Endothelial cell of umbilical vein (primary cell): Measurements from ENCODE around the gene PRR5L. TPM values are rescaled to one million over a fixed set of nuclear protein-coding genes. Genes with fewer than 3 reads are reported as not detected.

Experiments used
- BruUV-seq: library from RNA; stranded (reverse); fragments of 400-500 nt; replicated peaks from 2 replicates; lab custom pipeline; 2021; lab: Mats Ljungman, UMichigan
- CTCF ChIA-PET: fragments of 300-600, 350-600 bp; sonication (Branson Sonifier 250); formaldehyde crosslinking; loops from one replicate; lab custom pipeline; 2021; ENCODE audit warnings: antibody characterized with exemption, inconsistent platforms; lab: Charles Lee
- POLR2A ChIA-PET: fragments of 300-600, 350-600 bp; sonication (Branson Sonifier 250); formaldehyde crosslinking; loops from one replicate; lab custom pipeline; 2021; ENCODE audit warnings: antibody characterized with exemption, inconsistent platforms; lab: Charles Lee
- DNase-seq: peaks from one replicate; pipeline ENCODE4 v3.0.0-alpha.2; 2011; ENCODE audit warnings: low read depth, low spot score
- FAIRE-seq: peaks from 2 replicates; lab custom pipeline; 2011; peaks lifted over from hg19 to GRCh38; lab: Jason Lieb, UNC
- H2AFZ ChIP-seq: 2 replicates; pipeline ENCODE4 v1.6.0; 2012; ENCODE audit warnings: low read depth, low read length, control low read depth, inconsistent platforms
- H3K27ac ChIP-seq: 2 replicates; pipeline ENCODE4 v1.5.1; 2011; ENCODE audit warnings: low read depth, mild to moderate bottlenecking, control low read depth, low read length, moderate library complexity; ENCODE audit not compliant: insufficient read depth
- H3K27me3 ChIP-seq, 2 experiments: 2 replicates each; pipeline versions ENCODE4 v1.6.0 to v1.6.1; 2011; ENCODE audit warnings: low read length in 2 of 2, mixed read lengths in 1 of 2; ENCODE audit not compliant: control insufficient read depth in 2 of 2, insufficient read depth in 2 of 2
- H3K36me3 ChIP-seq, 2 experiments: 2 replicates in 1 of 2; 3 replicates in 1 of 2; pipeline ENCODE4 v1.5.1; 2011; ENCODE audit warnings: low read length in 2 of 2, mild to moderate bottlenecking in 1 of 2, moderate library complexity in 1 of 2; ENCODE audit not compliant: control insufficient read depth in 2 of 2, insufficient read depth in 2 of 2; ENCODE audit errors: extremely low read depth in 1 of 2
- H3K4me1 ChIP-seq: 3 replicates; pipeline ENCODE4 v1.5.1; 2011; ENCODE audit warnings: mild to moderate bottlenecking, low read length; ENCODE audit not compliant: control insufficient read depth, insufficient read depth; ENCODE audit errors: extremely low read depth
- H3K4me2 ChIP-seq: 2 replicates; pipeline ENCODE4 v1.6.1; 2011; ENCODE audit warnings: low read length, control low read depth, mixed read lengths; ENCODE audit not compliant: insufficient read depth
- H3K4me3 ChIP-seq, 3 experiments: fragments of 200-600 bp in 1 of 3; sonication (generic), shearing (Covaris generic) in 1 of 3; replicated peaks in 1 of 3; 2 replicates each; pipeline ENCODE4 v1.5.1; 2011 to 2016; ENCODE audit warnings: control low read depth in 3 of 3, low read length in 3 of 3, mild to moderate bottlenecking in 2 of 3, inconsistent platforms in 1 of 3, low read depth in 1 of 3, moderate library complexity in 1 of 3; ENCODE audit not compliant: insufficient read depth in 1 of 3
- H3K79me2 ChIP-seq: 2 replicates; pipeline ENCODE4 v1.6.0; 2012; ENCODE audit warnings: low read length, inconsistent platforms; ENCODE audit not compliant: control insufficient read depth, insufficient read depth
- H3K9ac ChIP-seq: replicated peaks from 2 replicates; pipeline ENCODE3; 2011; ENCODE audit warnings: low read length, control low read depth; ENCODE audit not compliant: insufficient read depth; ENCODE audit errors: extremely low read depth
- H3K9me1 ChIP-seq: replicated peaks from 3 replicates; pipeline ENCODE4 v1.6.0; 2011; ENCODE audit warnings: mild to moderate bottlenecking, low read length; ENCODE audit not compliant: control insufficient read depth, insufficient read depth; ENCODE audit errors: extremely low read depth
- H3K9me3 ChIP-seq: replicated peaks from 2 replicates; pipeline ENCODE4 v1.5.1; 2012; ENCODE audit warnings: low read length, inconsistent platforms; ENCODE audit not compliant: control insufficient read depth, insufficient read depth
- H4K20me1 ChIP-seq: replicated peaks from 2 replicates; pipeline ENCODE3; 2011; ENCODE audit warnings: mild to moderate bottlenecking, low read length; ENCODE audit not compliant: control insufficient read depth, insufficient read depth; ENCODE audit errors: extremely low read depth
- EZH2 ChIP-seq: IDR thresholded peaks from 2 replicates; pipeline ENCODE4 v1.6.1; 2012; ENCODE audit warnings: borderline replicate concordance, low read depth, mild to moderate bottlenecking, moderate library complexity, low read length, inconsistent platforms; ENCODE audit not compliant: severe bottlenecking
- FOS ChIP-seq: IDR thresholded peaks from 2 replicates; pipeline ENCODE4 v1.6.1; 2011; ENCODE audit warnings: mild to moderate bottlenecking, low read length, moderate library complexity, borderline replicate concordance; ENCODE audit not compliant: insufficient read depth
- GATA2 ChIP-seq: IDR thresholded peaks from 2 replicates; pipeline ENCODE4 v1.7.0; 2011; ENCODE audit warnings: low read depth, mild to moderate bottlenecking, moderate library complexity, mixed read lengths, low read length; ENCODE audit not compliant: insufficient read length, insufficient read depth
- JUN ChIP-seq: IDR thresholded peaks from 2 replicates; pipeline ENCODE4 v1.6.1; 2011; ENCODE audit warnings: borderline replicate concordance, low read depth; ENCODE audit not compliant: insufficient read length, insufficient read depth
- MYC ChIP-seq: IDR thresholded peaks from one replicate; pipeline ENCODE4 v1.6.1; 2011; ENCODE audit warnings: mild to moderate bottlenecking, low read depth, low read length
- POLR2A ChIP-seq: IDR thresholded peaks from 2 replicates; pipeline ENCODE4 v1.6.1; 2012; ENCODE audit warnings: low read depth, mild to moderate bottlenecking, control low read depth, low read length
- POLR2AphosphoS5 ChIP-seq: IDR thresholded peaks from 2 replicates; pipeline ENCODE4 v1.6.1; 2012; ENCODE audit warnings: low read depth, mild to moderate bottlenecking, control low read depth, low read length, moderate library complexity; ENCODE audit not compliant: insufficient read depth
- dilution Hi-C: fragments of 300-500 bp; cut with MboI; formaldehyde crosslinking; loops from one replicate; pipeline ENCODE4 v1.15.0; 2019; ENCODE audit warnings: low sequenced_read_pairs; ENCODE audit not compliant: extremely low pct_ligation_motif_present
- intact Hi-C: fragments of 100-400 bp; cut with micrococcal nuclease; formaldehyde crosslinking; loops from one replicate; pipeline ENCODE4 v1.10.0; 2022
- polyA plus RNA-seq, 4 experiments: library from polyadenylated mRNA; depleted of rRNA in 3 of 4; stranded (reverse) in 3 of 4; unstranded in 1 of 4; fragments of >200 nt; gene quantifications; 2 replicates each; pipeline versions ENCODE4 v1.2.1 to v1.2.3, GENCODE V29; 2011 to 2012; ENCODE audit warnings: missing spikeins in 1 of 4
- total RNA-seq: library from RNA; stranded (reverse); gene quantifications from 2 replicates; pipeline ENCODE4 v1.2.3, GENCODE V29; 2021
- TF ChIP-seq, protein P1 (sequence below), 2 donors: IDR thresholded peaks; 1 replicate in 1 of 2; 2 replicates in 1 of 2; pipeline ENCODE4 v1.5.1; 2011; ENCODE audit warnings: low read length in 2 of 2, mild to moderate bottlenecking in 2 of 2, moderate library complexity in 2 of 2, control low read depth in 1 of 2, inconsistent platforms in 1 of 2, low read depth in 1 of 2; ENCODE audit not compliant: insufficient read depth in 1 of 2; ENCODE audit errors: extremely low read depth in 1 of 2
- TF ChIP-seq, protein P2 (sequence below): IDR thresholded peaks from 2 replicates; pipeline ENCODE4 v1.6.1; 2011; ENCODE audit not compliant: insufficient read depth, insufficient read length

PRR5L gene
- total and polyA plus RNA-seq, 2 donors (not counting 3 experiments of a cell fraction or from before 2014, with no cell fraction given): 2.5 to 6.1 TPM

DNA sequence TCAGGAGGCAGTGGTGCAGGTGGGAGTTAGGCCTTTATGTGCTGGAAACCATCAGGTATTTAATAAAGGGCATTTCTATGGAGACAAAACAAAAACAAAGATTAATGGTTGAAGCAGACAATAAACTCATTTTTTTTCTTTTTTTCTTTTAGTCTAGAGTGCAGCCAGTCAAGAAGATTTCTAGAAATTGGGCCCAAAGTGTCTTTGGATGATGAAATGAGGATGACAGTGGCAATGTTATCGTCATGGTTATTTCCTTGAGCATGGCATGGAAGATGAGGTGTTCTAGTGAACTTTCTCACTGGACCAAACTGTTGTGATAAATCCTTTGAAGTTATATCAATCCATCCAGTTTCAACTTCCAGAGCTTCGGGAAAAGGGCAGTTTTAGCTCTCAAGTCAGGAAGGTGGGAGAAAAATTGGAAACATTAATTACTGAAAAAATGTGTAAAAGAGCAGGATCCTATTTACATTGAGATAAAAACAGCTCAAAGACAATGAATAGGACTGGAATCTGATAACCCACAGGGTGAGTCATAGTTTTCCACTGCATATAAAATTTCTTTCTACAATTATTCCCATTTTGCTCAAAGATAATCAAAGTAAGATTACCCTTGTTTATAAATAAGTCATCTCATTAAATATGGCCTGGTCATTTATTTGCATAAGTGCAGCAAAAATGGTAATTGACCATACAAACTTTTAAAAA lies 33.0 kb downstream of the PRR5L start:
- no peak overlapping the region for H3K27ac ChIP-seq
- H2AFZ ChIP-seq: no peak overlapping the region
- no peak overlapping the region for H3K4me2 ChIP-seq
- TF ChIP-seq FOS: peak; percentile 49
- TF ChIP-seq, protein P1, sequence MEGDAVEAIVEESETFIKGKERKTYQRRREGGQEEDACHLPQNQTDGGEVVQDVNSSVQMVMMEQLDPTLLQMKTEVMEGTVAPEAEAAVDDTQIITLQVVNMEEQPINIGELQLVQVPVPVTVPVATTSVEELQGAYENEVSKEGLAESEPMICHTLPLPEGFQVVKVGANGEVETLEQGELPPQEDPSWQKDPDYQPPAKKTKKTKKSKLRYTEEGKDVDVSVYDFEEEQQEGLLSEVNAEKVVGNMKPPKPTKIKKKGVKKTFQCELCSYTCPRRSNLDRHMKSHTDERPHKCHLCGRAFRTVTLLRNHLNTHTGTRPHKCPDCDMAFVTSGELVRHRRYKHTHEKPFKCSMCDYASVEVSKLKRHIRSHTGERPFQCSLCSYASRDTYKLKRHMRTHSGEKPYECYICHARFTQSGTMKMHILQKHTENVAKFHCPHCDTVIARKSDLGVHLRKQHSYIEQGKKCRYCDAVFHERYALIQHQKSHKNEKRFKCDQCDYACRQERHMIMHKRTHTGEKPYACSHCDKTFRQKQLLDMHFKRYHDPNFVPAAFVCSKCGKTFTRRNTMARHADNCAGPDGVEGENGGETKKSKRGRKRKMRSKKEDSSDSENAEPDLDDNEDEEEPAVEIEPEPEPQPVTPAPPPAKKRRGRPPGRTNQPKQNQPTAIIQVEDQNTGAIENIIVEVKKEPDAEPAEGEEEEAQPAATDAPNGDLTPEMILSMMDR (IDR thresholded peaks at IDR 0.05; ENCODE audit: extremely low read depth in 1 of 2, insufficient read depth in 1 of 2, low read depth in 1 of 2, low read length in 2 of 2): no peak
- TF ChIP-seq JUN: peak; percentile 43
- DNase-seq (peak; percentile 34), FAIRE-seq (no peak)
- no peak overlapping the region for H3K4me3 ChIP-seq
- H3K9me1 ChIP-seq: no peaks in the 10 kb centered on the region
- no peaks in the 10 kb centered on the region for H4K20me1 ChIP-seq
- H3K36me3 ChIP-seq: no peaks in the 10 kb centered on the region
- H3K4me1 ChIP-seq: peaks cover 7% of the 10 kb centered on the region
- BruUV-seq: no TSS peak
- no peaks in the 10 kb centered on the region for H3K79me2 ChIP-seq
- H3K9me3 ChIP-seq: no peaks in the 10 kb centered on the region
- H3K27me3 ChIP-seq: peaks cover 6 to 10% of the 10 kb centered on the region in 2 experiments
- ChIA-PET CTCF (interaction anchor here (0.9 to 1.1 kb wide), 4 partner anchors 10 to 164 kb away, joined by 3 to 6 read pairs (median 4); no protein-coding TSS in a partner anchor), POLR2A (no interaction called here)
- H3K9ac ChIP-seq: no peak overlapping the region
- intact Hi-C loops (no loop called here), dilution Hi-C loops (no loop called here)

DNA sequence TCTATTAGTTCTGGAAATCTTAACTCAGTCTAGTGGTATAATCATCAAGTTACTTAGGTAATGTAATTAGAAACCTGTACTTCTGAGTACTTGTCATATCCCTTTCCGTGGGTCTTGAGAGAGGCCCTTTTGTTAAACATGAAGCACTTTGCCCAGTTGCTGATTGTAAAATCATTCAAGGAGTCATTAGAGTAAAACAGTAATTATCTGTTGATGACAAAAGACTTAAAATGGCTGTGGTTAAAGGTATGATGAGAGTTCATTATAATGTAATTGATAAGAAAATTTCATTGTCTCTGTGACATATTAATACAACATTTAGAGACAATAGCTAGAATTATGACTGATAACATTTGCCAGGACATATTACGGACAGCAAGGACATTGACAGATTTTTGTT lies 34.3 kb downstream of the PRR5L start:
- Histone ChIP-seq H3K4me1 (peaks cover 7% of the 10 kb centered on the region), H3K4me2 (no peak overlapping the region), H2AFZ (no peak overlapping the region), H3K36me3 (no peaks in the 10 kb centered on the region), H3K27ac (no peak overlapping the region), H3K9me3 (no peaks in the 10 kb centered on the region), H3K27me3 (peaks cover 6 to 10% of the 10 kb centered on the region in 2 experiments), H3K9ac (no peak overlapping the region), H3K9me1 (no peaks in the 10 kb centered on the region), H3K79me2 (no peaks in the 10 kb centered on the region), H3K4me3 (no peak overlapping the region), H4K20me1 (no peaks in the 10 kb centered on the region)
- intact Hi-C loops: no loop called here
- DNase-seq (no peak), FAIRE-seq (no peak)
- CTCF ChIA-PET: no interaction called here
- BruUV-seq: no TSS peak
- POLR2A ChIA-PET: no interaction called here
- TF ChIP-seq POLR2AphosphoS5 (no peak), POLR2A (no peak), EZH2 (no peak), MYC (no peak), JUN (no peak), GATA2 (no peak), FOS (no peak)
- TF ChIP-seq, protein P1 (IDR thresholded peaks at IDR 0.05; ENCODE audit: extremely low read depth in 1 of 2, insufficient read depth in 1 of 2, low read depth in 1 of 2, low read length in 2 of 2): no peak
- TF ChIP-seq, protein P2, sequence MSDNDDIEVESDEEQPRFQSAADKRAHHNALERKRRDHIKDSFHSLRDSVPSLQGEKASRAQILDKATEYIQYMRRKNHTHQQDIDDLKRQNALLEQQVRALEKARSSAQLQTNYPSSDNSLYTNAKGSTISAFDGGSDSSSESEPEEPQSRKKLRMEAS: no peak
- dilution Hi-C loops: no loop called here
